SKM-1 treated with dmso at 0.1 percent for 144 hours (cell line): ENCODE results near the gene ARHGEF16.

Source experiments
- DNase-seq: peaks from one replicate; lab custom pipeline; 2025; ENCODE audit not compliant: unreplicated experiment; lab: John Stamatoyannopoulos, UW

Gene ARHGEF16

DNA sequence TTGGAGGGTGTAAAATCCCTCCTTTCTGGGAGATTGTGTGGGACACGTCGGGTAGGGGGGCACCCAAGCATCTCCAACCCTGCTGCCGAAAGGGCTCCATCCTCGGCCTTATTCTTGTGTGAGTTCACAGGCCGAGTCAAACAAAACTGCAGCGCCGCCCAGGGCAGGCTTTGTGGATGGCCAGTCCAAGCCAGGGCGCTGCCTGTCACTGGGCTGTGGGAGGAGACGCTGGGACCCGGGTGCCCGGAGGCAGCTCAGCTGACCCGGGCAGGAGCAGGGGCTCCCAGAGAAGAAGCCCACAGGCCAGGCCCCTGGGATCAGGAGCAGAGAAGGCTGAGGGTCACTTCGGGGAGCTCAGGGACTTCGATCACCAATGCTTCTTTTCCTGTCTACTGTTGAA, 31.8 kb upstream of the ARHGEF16 start:
- no peak for DNase-seq

DNA sequence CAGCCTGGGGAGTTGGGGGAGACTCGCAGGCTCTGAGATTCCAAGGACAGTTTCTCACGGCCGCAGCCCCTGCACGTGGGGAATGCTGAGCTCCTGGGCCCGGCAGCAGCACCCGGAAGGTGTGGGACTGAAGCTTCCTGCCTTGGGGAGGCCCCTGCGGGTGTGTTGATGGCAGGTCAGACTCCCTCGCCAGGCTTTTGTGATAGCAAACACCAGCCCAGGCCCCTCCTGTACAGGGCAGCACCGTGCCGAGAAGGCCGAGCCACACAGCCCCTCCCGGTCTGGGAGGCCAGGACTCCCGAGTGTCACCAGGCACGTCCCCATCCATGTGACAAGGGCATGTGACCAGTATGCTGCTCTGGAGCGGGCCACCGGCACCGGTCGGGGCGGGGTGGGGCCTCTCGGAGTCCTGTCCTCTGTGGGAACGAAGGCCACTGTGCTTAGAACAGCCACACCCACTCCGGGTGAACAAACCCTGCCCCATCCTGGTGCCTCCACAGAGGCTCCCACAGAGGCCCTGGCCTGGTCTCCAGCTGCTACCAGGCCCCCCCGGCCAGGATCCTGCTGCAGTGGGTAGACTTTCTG, 31.1 kb upstream of the ARHGEF16 start:
- no peak for DNase-seq

DNA sequence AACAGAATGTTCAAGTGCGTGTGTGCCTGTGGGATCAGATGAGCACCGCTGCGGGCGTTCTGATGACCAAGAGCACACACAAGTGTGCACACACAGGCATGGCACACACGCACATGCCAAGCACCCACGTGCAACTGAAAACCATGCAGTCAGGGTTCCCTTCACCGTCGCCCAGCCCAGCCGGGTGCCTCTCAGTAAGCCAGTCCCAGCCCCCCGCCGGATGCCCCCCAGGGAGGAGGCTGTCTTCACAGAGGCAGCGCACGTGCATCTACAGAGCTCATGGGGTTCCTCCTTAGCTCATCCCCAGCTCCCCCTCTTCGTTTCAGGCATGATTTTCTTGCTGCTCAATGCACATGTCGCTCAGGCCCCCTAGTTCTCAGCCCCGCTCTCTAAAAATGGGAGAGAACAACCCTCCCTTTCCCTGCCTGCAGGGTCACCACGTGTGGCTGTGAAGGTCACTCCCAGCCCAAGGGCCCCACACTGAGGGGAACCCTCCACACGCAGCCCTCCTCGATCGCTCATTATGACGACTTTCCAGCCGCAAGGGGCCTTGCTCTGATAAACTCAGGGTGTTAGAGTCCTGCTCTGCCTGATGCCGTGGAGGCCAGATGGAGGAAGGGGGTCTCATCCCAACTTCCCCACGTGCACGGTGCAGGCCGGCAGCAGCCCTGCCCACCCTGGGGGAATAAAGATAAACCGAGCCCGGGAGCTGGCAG, 30.4 kb upstream of the ARHGEF16 start:
- DNase-seq: no peak

DNA sequence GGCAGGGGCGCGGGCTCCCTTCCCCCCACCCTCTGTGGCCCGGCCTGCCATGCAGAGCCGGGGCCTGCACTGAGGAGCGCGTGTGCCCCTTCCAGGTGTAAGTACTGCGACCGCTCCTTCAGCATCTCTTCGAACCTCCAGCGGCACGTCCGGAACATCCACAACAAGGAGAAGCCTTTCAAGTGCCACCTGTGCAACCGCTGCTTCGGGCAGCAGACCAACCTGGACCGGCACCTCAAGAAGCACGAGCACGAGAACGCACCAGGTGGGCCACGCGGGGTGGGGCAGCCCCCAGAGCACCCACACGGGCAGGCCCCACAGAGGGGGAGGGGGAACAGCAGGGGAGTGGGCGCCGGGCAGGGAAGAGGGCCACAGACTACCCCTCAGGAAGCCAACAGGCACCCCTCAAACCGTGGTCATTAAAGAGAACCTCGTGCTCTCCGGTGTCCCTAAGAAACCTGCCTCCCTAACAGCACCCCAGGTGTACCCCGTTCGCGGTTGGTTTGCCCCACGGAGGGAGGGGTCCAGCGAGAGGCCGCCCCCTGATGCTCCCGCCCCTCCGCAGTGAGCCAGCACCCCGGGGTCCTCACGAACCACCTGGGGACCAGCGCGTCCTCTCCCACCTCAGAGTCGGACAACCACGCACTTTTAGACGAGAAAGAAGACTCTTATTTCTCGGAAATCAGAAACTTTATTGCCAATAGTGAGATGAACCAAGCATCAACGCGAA, 28.8 kb upstream of the ARHGEF16 start:
- DNase-seq: no peak

DNA sequence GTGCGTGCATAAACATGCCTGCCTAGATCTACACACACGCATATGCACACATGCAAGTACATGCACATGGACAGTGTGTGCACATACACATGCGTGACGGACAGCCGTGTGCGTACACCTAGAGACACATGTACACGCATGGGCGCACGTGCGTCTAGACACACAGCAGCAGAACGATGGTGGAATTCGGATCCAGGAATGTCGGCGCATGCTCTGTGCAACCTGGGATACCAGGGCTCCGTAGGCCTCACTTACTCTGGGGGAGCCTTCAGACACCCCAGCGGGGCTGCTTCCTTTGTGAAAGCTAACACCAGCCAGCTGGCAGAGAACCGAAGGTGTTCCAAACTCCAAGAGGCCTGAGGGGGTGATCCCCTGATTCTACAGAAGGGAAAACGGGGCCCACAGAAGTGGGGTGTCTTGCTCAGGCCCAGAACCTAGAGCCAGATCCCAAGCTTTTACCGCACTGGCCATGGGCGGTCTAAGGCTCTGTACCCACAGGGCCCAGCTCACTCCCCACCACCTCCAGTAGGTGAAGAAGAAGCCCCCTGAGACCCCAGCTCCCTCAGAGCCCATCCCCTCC, 27.4 kb upstream of the ARHGEF16 start:
- no peak for DNase-seq

DNA sequence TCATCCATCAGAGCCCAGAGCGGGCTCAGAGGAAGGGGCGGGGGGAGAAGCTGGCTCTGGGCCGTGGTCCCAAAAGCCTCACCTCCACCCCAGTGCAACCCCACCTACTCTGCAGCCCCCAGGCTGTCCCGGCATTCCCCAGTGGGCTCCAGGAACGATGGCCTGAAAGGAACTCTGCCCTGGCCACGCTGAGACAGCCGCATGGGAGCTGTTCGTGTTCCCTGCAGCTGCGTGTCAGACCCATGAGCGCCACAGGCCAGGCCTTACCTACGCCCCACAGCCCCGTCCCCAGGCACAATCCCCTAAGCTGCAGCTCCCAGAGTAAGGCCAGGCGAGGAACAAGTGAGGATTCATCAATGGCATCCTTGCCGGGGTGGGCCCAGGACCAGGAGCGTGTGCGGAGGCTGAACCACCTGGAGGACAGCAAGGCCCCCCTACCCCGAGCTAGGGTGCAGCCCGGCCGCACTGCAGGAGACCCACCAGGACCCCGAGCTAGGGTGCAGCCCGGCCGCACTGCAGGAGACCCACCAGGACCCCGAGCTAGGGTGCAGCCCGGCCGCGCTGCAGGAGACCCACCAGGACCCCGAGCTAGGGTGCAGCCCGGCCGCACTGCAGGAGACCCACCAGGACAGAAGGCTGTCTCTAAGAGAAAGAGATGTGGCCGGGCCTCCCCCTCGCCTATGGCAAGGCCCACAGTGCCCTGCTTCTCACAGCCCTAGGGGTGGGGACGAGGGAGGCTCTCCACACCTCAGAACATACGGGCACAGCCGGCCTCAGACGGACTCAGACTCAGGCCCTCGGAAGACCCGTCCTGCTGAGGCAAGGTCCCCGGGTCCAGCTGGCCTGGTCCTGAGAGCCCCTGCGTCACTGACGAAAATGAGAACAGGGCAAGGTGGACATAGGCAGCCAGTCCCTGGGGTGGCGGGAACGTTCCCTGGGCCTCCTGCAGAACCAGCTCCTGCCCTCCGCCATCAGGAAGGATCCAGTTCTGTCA, 26.5 kb upstream of the ARHGEF16 start:
- DNase-seq: no peak

DNA sequence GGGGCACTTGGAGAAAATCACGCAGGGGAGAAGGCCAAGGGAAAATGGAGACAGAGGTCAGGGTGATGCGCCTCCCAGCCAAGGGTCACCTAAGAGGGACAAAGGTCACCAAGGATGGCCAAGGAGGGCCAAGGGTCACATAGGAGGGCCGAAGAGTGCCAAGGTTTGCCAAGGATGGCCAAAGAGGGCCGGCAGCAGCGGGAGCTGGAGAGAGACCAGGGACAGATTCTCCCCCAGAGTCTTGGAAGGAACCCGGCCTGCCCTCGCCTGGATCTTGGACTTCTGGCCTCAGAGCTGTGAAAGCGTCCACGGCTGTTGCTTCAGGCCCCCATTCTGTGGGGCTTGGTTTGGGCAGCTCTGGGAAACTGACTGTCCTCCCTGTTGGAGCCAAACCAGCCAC, 25.6 kb upstream of the ARHGEF16 start:
- DNase-seq: no peak

DNA sequence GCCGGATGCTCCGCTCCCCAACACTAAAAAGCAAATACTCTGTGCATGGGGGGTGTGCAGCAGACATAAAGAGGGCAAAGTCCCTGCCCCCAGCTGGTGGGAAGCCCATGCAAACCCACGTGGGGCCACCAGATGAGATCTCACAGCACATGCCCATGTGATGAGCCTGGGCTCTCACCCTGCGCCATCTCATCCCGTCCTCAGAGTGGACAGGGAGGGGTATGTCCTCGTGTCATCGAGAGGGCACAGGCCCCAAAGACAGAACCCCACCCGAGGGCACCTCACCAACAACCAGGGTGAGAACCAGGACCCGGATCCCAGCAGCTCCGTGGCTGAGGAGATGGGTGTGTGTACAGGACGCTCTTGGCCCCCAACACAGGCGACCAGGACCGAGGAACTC, 25.1 kb upstream of the ARHGEF16 start:
- no peak for DNase-seq

DNA sequence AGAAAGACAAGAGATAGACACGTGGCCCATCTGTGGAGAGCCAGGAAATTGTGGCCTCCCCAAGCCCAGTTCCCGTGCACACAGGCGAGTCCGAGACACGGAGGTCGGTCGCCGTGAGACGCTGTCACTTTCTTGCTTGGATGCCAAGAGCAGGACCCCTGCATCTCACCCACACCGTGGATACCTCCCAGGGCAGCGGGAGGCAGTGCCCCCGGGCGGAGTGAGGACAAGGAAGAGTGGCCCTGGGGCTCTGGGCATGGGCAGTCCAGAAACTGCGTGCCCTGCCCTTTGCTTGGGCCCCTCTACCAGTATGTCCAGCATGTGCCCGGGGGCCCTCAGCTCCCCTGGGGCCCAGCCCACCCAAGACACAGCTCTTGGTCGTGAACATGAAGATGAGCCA, 24.7 kb upstream of the ARHGEF16 start:
- no peak for DNase-seq

DNA sequence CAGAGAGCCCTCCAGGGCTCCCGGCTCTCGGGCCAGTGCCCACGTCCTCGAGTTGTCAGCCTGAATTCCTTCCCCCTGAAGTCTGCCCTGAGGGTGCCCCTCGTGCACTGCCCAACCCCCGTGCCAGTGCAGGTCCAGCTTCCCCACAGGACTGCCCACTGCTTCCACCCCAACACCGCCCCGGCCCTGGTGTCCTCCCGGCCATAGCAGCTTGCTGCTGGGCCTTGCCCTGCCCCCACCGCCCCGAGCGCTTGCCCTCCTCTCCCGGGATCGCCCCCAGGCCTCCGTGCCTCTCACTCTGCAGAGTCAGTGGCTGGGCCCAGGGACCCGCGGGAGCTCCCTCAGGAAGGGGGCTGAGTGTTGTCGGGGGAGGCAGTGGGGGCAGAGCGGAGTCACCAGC, 24.1 kb upstream of the ARHGEF16 start:
- DNase-seq: no peak

DNA sequence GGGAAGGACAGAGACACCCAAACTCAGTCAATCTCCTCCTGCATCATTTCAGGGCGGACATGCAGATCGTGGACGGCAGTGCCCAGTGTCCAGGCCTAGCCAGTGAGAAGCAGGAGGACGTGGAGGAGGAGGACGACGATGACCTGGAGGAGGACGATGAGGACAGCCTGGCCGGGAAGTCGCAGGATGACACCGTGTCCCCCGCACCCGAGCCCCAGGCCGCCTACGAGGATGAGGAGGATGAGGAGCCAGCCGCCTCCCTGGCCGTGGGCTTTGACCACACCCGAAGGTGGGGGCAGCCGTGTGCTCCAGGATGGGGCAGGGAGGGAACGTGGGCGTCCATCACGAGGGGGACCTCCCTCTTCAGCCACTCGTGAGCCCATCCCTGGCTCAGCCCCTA, 23.6 kb upstream of the ARHGEF16 start:
- DNase-seq: no peak

DNA sequence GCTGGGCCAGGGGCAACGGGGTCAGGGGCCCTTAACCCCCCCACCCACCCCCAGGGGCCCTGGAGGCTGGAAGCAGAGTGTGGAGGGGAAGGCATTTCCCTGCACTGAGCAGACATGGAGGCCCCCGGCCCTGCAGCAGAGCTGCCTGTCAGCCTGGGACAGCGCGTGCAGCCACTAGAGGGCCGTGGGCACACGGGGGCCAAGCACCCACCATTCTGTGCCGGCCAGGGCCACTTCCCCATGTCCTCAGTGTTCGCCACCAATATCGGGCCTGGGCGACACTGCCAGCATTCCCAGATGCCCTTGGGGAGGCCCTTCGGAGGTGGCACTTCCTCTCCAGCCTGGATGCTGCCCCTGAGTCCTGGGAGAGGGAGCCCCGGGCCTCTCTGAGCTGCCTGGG, 23.2 kb upstream of the ARHGEF16 start:
- no peak for DNase-seq

DNA sequence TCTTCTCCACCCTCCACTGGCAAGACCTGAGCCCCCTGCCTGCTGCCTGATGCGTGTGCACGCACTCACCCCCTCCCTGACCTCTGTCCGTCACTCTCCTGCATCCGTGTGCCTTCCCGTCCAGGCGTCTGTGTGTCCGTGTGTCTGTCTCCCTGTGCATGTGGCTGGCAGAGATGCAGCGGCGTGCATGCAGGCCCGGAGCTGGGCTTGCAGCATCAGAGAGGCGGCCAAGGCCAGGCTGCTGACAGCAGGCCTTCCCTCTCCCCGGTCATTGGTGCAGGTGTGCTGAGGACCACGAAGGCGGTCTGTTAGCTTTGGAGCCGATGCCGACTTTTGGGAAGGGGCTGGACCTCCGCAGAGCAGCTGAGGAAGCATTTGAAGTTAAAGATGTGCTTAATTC, 22.8 kb upstream of the ARHGEF16 start:
- DNase-seq: no peak

DNA sequence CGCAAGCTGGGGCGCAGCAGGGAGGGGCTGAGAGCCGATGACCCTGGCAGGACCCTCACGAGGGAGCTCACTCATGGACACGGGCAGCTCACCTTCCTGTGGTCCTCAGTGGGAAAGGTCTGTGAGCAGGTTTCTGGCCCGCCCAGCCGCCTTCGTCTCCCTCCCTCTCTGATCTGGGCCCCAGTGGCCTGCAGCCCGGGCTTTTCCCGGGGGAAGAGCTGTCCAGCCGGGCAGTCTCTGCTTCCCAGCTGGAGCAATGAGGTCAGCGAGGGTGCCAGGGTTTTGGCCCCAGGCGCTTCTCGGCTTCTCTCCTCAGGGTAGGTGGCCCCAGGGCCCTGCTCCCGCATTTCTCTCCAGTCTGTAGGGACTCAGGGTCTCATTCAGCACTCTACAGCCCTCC, 22.2 kb upstream of the ARHGEF16 start:
- no peak for DNase-seq

DNA sequence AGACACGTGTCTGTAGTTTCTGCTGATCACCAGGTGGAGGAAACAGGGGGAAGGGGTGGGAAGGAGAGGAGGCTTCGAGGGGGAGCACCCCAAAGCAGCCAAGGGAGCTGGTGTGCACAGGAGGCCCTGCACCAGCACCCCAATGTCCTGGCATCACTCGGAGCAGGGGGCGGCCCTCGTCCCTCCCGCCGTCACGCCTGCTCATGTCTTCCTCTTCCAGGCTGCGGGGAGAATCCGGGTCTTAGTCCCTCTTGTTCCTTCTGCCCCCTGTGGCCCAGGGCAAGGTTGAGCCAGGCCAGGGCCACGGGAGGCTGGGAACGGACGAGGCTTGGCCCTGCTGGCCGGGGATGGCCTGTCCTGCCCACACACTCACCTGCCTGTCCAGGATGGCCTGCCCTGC, 21.4 kb upstream of the ARHGEF16 start:
- DNase-seq: no peak

DNA sequence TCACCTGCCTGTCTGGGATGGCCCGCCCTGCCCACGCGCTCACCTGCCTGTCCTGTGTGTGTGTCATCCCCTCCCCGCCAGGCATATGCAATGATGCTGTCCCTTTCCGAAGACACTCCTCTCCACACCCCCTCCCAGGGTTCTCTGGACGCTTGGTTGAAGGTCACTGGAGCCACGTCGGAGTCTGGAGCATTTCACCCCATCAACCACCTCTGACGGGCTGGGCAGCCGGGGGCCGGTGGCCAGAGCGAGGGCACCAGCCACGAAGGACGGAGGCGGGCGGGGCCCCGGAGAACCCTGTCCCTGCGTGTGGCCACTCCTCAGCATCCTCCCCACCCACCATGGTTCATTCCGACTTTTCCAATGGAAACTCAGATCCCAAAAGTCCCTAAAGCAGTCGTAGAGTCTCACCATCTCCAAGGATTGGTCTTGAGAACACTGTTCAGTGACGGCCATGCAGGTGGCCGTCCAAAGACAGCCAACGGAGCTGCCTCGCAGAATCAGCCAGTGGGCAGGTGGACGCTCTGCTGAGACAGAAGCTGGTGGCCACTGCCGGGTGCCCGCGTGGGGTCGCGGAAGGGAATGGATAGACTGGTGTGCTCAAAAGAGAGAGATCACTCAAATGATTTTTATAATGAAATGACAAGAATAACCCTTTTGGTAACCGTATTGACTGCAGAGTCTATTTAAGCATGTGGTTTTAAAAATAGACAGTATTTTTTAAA, 20.7 kb upstream of the ARHGEF16 start:
- DNase-seq: no peak

DNA sequence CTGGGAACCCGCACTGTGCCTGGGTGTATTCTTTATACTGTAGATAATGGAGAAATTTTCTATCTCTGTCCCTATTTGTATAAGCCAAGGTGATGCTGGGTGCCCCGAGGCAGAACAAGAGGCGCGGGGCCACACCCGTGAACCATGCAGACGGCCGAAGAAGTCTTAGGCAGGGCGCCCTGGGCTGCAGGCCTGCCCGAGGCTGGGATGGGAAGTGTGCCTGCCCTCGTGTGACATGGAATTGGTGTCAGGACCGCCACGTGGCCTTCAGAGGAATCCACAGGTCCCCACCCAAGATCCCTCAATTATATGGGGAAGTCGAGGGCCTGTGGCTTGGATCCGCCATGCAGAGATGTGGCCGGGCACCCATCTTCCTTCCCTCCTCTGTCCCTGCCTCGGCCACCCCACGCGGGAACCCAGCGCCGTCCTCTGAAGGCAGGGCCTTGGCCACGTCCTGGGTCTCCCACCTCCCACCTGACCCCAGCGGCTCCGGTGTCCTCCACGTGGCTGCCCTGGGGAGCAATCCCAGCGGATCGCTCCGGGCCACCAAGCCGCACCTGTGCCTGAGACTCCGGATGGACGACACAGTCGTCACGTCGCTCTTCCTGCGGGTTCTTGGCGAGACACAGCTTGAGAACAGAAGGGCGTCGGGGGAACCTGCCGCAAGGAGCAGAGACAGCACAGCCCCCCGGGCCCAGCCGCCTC, 19.9 kb upstream of the ARHGEF16 start:
- DNase-seq: no peak

DNA sequence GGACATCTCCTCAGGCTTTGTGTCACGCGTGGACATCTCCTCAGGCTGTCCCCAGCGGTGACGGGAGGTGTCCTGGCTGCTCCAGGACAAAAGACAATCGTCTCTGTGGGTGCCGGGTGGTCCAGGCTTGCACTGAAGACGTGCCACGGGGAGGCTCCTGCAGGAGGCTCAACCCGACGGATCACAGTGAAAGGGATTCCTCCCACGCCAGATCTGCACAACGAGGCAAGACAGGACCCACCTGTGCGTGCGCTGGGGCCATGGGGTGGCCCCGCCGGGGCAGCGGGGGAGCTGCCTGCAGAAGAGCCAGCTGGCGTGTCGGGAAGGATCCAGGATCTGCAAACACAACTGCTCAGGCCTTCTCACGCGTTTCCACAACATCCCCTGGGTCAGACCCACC, 18.8 kb upstream of the ARHGEF16 start:
- DNase-seq: no peak

DNA sequence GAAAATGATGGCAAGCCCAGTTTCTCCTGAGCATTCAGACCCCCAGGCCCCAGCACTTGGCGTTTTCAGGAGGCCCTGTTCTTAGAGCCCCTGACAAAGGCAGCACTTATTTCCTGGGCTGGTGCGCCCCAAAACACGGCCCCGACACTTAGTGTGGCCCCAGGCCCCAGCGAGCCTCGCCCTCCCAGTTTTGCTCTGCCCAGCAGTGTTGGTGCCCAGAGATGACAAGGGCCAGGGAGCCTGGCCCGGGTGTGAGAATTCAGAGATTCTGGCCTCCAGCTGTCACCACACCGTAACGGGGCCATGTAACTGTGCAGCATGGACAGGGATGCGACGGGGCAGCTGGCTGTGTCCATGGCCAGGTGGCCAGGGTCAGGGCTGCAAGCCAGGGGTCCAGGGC, 18.0 kb upstream of the ARHGEF16 start:
- DNase-seq: no peak

DNA sequence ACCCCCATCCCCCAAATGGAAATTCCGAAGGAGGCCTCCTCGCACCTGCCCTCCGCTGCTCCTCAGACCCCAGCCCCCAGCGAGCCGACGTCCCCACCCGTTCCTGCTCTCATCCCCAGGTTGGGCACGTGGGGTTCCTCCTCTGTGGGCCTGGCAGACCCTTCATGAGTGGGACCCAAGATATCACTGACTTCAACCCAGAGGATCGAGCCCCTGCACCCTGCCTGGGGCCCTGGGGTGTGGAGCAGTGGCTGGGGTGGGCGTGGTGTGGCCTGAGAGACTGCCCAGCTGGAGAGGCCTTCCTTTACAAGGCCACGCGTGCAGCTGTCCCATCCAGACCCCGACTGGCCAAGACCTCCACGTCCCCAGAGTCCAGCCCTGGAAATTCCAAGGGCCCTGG, 17.6 kb upstream of the ARHGEF16 start:
- DNase-seq: no peak
